ENCODE measurements around the gene KRTAP12-3.
"Not testable (repeated sequence)": the region's sequence is repeated elsewhere in the genome, so short reads cannot be mapped to it uniquely, and the experiment has no call there.

The KRTAP12-3 gene

GRCh38 chr21:44657635-44658540 is at the start of gene KRTAP12-3:
TSS of gene KRTAP12-3 (plus strand) at chr21:44657932. CDS start at chr21:44657980, 48 bp downstream.
- no peak for DNase-seq (ENCODE audit: low read depth)

GRCh38 chr21:44609193-44609592 is 48.5 kb upstream of the KRTAP12-3 start:
- no peak for DNase-seq (ENCODE audit: low read depth)

- not testable (repeated sequence) for DNase-seq (ENCODE audit: low read depth)
These were observed 47.4 kb upstream of the KRTAP12-3 start for GRCh38 chr21:44610157-44610843.

- DNase-seq (ENCODE audit: low read depth), result no peak
These were observed 46.2 kb upstream of the KRTAP12-3 start for GRCh38 chr21:44611551-44611950.

GRCh38 chr21:44612029-44612486 is 45.7 kb upstream of the KRTAP12-3 start, which contains the start of gene KRTAP10-8:
TSS of gene KRTAP10-8 (plus strand) at chr21:44612079. CDS start at chr21:44612101, 22 bp downstream.
- DNase-seq (ENCODE audit: low read depth), result no peak

GRCh38 chr21:44612669-44613229 is 45.0 kb upstream of the KRTAP12-3 start:
- DNase-seq (ENCODE audit: low read depth), result no peak

GRCh38 chr21:44613386-44614155 is 44.2 kb upstream of the KRTAP12-3 start:
- no peak for DNase-seq (ENCODE audit: low read depth)

- DNase-seq (ENCODE audit: low read depth), result no peak
These were observed 43.5 kb upstream of the KRTAP12-3 start for GRCh38 chr21:44614161-44614631.

- DNase-seq (ENCODE audit: low read depth), result no peak
These were observed 42.8 kb upstream of the KRTAP12-3 start for GRCh38 chr21:44614961-44615391.

GRCh38 chr21:44615466-44615865 is 42.3 kb upstream of the KRTAP12-3 start:
- DNase-seq (ENCODE audit: low read depth), result no peak

GRCh38 chr21:44615911-44616590 is 41.7 kb upstream of the KRTAP12-3 start:
- no peak for DNase-seq (ENCODE audit: low read depth)

GRCh38 chr21:44616591-44616926 is 41.2 kb upstream of the KRTAP12-3 start:
- no peak for DNase-seq (ENCODE audit: low read depth)

- no peak for DNase-seq (ENCODE audit: low read depth)
These were observed 40.6 kb upstream of the KRTAP12-3 start for GRCh38 chr21:44617071-44617501.

GRCh38 chr21:44618504-44618903 is 39.2 kb upstream of the KRTAP12-3 start:
- no peak for DNase-seq (ENCODE audit: low read depth)

- no peak for DNase-seq (ENCODE audit: low read depth)
These were observed 38.8 kb upstream of the KRTAP12-3 start for GRCh38 chr21:44618909-44619308.

GRCh38 chr21:44619886-44620285 is 37.8 kb upstream of the KRTAP12-3 start:
- no peak for DNase-seq (ENCODE audit: low read depth)

GRCh38 chr21:44623575-44623974 is 34.2 kb upstream of the KRTAP12-3 start:
- DNase-seq (ENCODE audit: low read depth), result no peak

- no peak for DNase-seq (ENCODE audit: low read depth)
These were observed 32.0 kb upstream of the KRTAP12-3 start for GRCh38 chr21:44625756-44626155.

GRCh38 chr21:44626262-44626661 is 31.5 kb upstream of the KRTAP12-3 start:
- no peak for DNase-seq (ENCODE audit: low read depth)

- DNase-seq (ENCODE audit: low read depth), result no peak
These were observed 31.0 kb upstream of the KRTAP12-3 start, which contains the start of gene KRTAP10-9 for GRCh38 chr21:44626673-44627143. TSS of gene KRTAP10-9 (plus strand) at chr21:44627093. CDS start at chr21:44627172, 79 bp downstream.
